Psoas muscle (tissue), 8 donors: ENCODE data around the gene TP63. TPM values are rescaled to one million over a fixed set of nuclear protein-coding genes. Genes with fewer than 3 reads are reported as not detected.

Experiments
- ATAC-seq, 4 donors: fragments of 200-7000 bp; cut with Tn5 transposase; one replicate each; pipeline ENCODE4 v1.9.1; 2020; ENCODE audit warnings: moderate library complexity in 3 of 4, mild to moderate bottlenecking in 2 of 4
- DNase-seq, 2 donors: peaks; one replicate each; pipeline ENCODE4 v3.0.0-alpha.2; 2020
- H3K27ac ChIP-seq: fragments of 200-600 bp; one replicate; pipeline ENCODE4 v1.8.0; 2022
- H3K27me3 ChIP-seq, 3 donors: fragments of 200-600 bp in 1 of 3; one replicate each; pipeline versions ENCODE4 v1.6.1 to v1.8.0; 2013 to 2022; ENCODE audit warnings: low read length in 2 of 3, mild to moderate bottlenecking in 2 of 3, moderate library complexity in 1 of 3; ENCODE audit not compliant: insufficient read depth in 3 of 3
- H3K36me3 ChIP-seq, 2 donors: fragments of 200-600 bp in 1 of 2; one replicate each; pipeline versions ENCODE4 v1.6.1 to v1.8.0; 2013 to 2022; ENCODE audit warnings: low read depth in 1 of 2, mild to moderate bottlenecking in 1 of 2, moderate library complexity in 1 of 2; ENCODE audit not compliant: insufficient read depth in 1 of 2
- H3K4me1 ChIP-seq: fragments of 200-600 bp; one replicate; pipeline ENCODE4 v1.8.0; 2022
- H3K4me3 ChIP-seq: fragments of 200-600 bp; one replicate; pipeline ENCODE4 v1.8.0; 2022; ENCODE audit warnings: mild to moderate bottlenecking
- H3K9me3 ChIP-seq: fragments of 200-600 bp; one replicate; pipeline ENCODE4 v1.8.0; 2022
- CTCF ChIP-seq: fragments of 200-600 bp; IDR thresholded peaks from one replicate; pipeline ENCODE4 v1.8.0; 2022; ENCODE audit warnings: antibody characterized with exemption
- WGBS, 3 donors: extraction: QIAGEN DNeasy Blood & Tissue Kit; methylation state at CpG; one replicate each; pipeline versions ENCODE4 v1.1.6 to v1.1.7; 2013; 5-methylcytosine and 5-hydroxymethylcytosine counted together
- intact Hi-C, 2 donors: fragments of 100-400 bp; cut with DNase I; formaldehyde crosslinking; loops; one replicate each; pipeline versions ENCODE4 v1.11.0 to v1.14.2; 2022
- polyA plus RNA-seq, 3 donors: library from polyadenylated mRNA; stranded (reverse); fragments of 200-250 nt; gene quantifications; one replicate each; pipeline ENCODE4 v1.2.3, GENCODE V29; 2013
- total RNA-seq, 4 donors: library from RNA; stranded (reverse); fragmentation: NEBNext Ultra II Directional in 2 of 4; extraction: Animal tissue kit (Norgen Biotek cat#: 25700) in 2 of 4; gene quantifications; one replicate each; pipeline versions ENCODE4 v1.2.1 to v1.2.4, GENCODE V29; 2021 to 2023
- donor health status: healthy with polysubstance abuse.
- donor health status: DM: no; HTN: no; CAD: no; lungs with moderate emphysema.
- donor health status: Bipolar disorder and iron deficiency.
- donor health status: healthy.
- donor health status: DM: yes; HTN: yes; CAD: no.
- donor health status: DM: no; HTN: no; CAD: no.
- donor health status: DM: no; HTN: no; CAD: no.
- donor health status: DM: yes; HTN: yes; CAD: no.

The TP63 gene
- total and polyA plus RNA-seq, 7 donors = 1.4 to 83.0 (median 13.1) TPM

GRCh38 chr3:189792046-189792929, 161.1 kb downstream of the TP63 start:
- DNase-seq (no peak), ATAC-seq (no peak)
- H3K4me3 ChIP-seq = no peak overlapping the region
- intact Hi-C loops = no loop called here
- no peaks in the 10 kb centered on the region for H3K27me3 ChIP-seq
- no peaks in the 10 kb centered on the region for H3K9me3 ChIP-seq
- no peak for TF ChIP-seq CTCF
- peaks cover 27% of the 10 kb centered on the region for H3K4me1 ChIP-seq
- 83 to 89% (median 87%) methylated on average over 7 of the region's 7 CpGs for WGBS, 3 donors
- H3K27ac ChIP-seq = no peak overlapping the region
- no peaks in the 10 kb centered on the region for H3K36me3 ChIP-seq

DNA sequence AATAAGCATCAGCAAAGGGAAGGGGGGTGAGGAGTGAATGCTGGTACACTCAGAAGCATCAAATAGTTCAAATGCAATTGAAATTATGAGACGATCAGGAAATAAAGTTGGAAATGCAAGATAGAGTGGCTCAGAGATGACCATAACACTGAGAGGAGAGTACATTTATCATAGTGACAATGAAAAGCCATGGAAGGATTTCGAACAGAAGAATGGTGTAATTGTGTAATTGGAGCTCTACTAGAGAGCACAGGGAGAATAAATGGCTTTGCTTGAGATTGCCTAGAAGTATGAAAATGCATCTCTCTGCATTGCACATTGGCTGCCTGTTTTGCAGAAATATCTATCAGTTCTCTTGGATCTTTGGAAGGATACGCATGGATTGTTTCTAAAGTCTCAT, 163.3 kb downstream of the TP63 start:
- Histone ChIP-seq H3K4me3 (no peak overlapping the region), H3K27me3 (no peaks in the 10 kb centered on the region), H3K4me1 (peaks cover 31% of the 10 kb centered on the region), H3K9me3 (no peaks in the 10 kb centered on the region), H3K36me3 (no peaks in the 10 kb centered on the region), H3K27ac (no peak overlapping the region)
- no peak for DNase-seq
- no peak for TF ChIP-seq CTCF
- WGBS, 3 donors = 57 to 71% (median 59%) methylated on average over 3 of the region's 3 CpGs
- ATAC-seq = peak in 2 of 4 donors; percentile 62 to 72
- intact Hi-C loops = no loop called here

- ATAC-seq (peak in 3 of 4 donors; percentile 29 to 55 (median 52)), DNase-seq (no peak)
- intact Hi-C loops = no loop called here
- no peaks in the 10 kb centered on the region for H3K9me3 ChIP-seq
- 78 to 88% (median 79%) methylated on average over 5 of the region's 5 CpGs for WGBS, 3 donors
- peaks cover 31% of the 10 kb centered on the region for H3K4me1 ChIP-seq
- H3K27me3 ChIP-seq = no peaks in the 10 kb centered on the region
- no peak overlapping the region for H3K4me3 ChIP-seq
- H3K36me3 ChIP-seq = no peaks in the 10 kb centered on the region
- H3K27ac ChIP-seq = no peak overlapping the region
- no peak for TF ChIP-seq CTCF
These were observed 166.0 kb downstream of the TP63 start for GRCh38 chr3:189797103-189797750.

GRCh38 chr3:189799366-189799765, 168.2 kb downstream of the TP63 start:
- Histone ChIP-seq H3K4me3 (no peak overlapping the region), H3K4me1 (peaks cover 34% of the 10 kb centered on the region), H3K36me3 (no peaks in the 10 kb centered on the region), H3K9me3 (no peaks in the 10 kb centered on the region), H3K27me3 (no peaks in the 10 kb centered on the region), H3K27ac (no peak overlapping the region)
- no peak for TF ChIP-seq CTCF
- intact Hi-C loops = no loop called here
- 85 to 100% (median 90%) methylated on average over 1 of the region's 1 CpG for WGBS, 3 donors
- ATAC-seq (no peak), DNase-seq (no peak)
